Suprapubic skin (tissue), 4 donors: ENCODE measurements around the gene CYP2W1. TPM values are rescaled to one million over a fixed set of nuclear protein-coding genes. Genes with fewer than 3 reads are reported as not detected.
A peak's percentile ranks its signal among the peaks of the same experiment; 100 is the strongest.

Experiments
- DNase-seq, 2 donors: peaks; one replicate each; pipeline ENCODE4 v3.0.0-alpha.2; 2019; ENCODE audit warnings: low spot score in 2 of 2
- H3K27ac ChIP-seq: fragments of 200-600 bp; sonication (generic); one replicate; pipeline ENCODE4 v1.5.1; 2019
- H3K27me3 ChIP-seq: fragments of 200-600 bp; sonication (generic); one replicate; pipeline ENCODE4 v1.5.1; 2019
- H3K36me3 ChIP-seq: fragments of 200-600 bp; sonication (generic); one replicate; pipeline ENCODE4 v1.5.1; 2019
- H3K4me1 ChIP-seq: fragments of 200-600 bp; sonication (generic); one replicate; pipeline ENCODE4 v1.5.1; 2019
- H3K4me3 ChIP-seq: fragments of 200-600 bp; sonication (generic); one replicate; pipeline ENCODE4 v1.5.1; 2019; ENCODE audit warnings: mild to moderate bottlenecking
- H3K9me3 ChIP-seq: fragments of 200-600 bp; sonication (generic); one replicate; pipeline ENCODE4 v1.5.1; 2019
- CTCF ChIP-seq, 2 donors: fragments of 200-600 bp in 1 of 2; fragments of 450-650 bp in 1 of 2; sonication (generic) in 1 of 2; IDR thresholded peaks; one replicate each; pipeline ENCODE4 v1.5.1; 2016 to 2019; ENCODE audit warnings: antibody characterized with exemption in 2 of 2, mild to moderate bottlenecking in 1 of 2, moderate library complexity in 1 of 2
- EP300 ChIP-seq: sonication (generic); formaldehyde crosslinking; IDR thresholded peaks from one replicate; pipeline ENCODE4 v1.6.1; 2017; ENCODE audit warnings: antibody characterized with exemption
- POLR2A ChIP-seq, 2 donors: fragments of 450-650 bp; IDR thresholded peaks; one replicate each; pipeline ENCODE4 v1.6.1; 2017; ENCODE audit warnings: antibody characterized with exemption in 2 of 2, mild to moderate bottlenecking in 2 of 2, moderate library complexity in 2 of 2
- POLR2AphosphoS5 ChIP-seq, 3 donors: sonication (generic); formaldehyde crosslinking; IDR thresholded peaks; one replicate each; pipeline ENCODE4 v1.6.1; 2017; ENCODE audit warnings: antibody characterized with exemption in 3 of 3
- WGBS: methylation state at CpG from one replicate; pipeline ENCODE4 v1.1.5; 2018; 5-methylcytosine and 5-hydroxymethylcytosine counted together
- total RNA-seq, 4 donors: library from RNA; depleted of rRNA; stranded (reverse); fragments of >200 nt; gene quantifications; one replicate each; pipeline ENCODE4 v1.1.0, GENCODE V29; 2016

CYP2W1 gene
- total RNA-seq, 4 donors from 2014 or later, result 13.3 to 20.8 (median 15.4) TPM

DNA sequence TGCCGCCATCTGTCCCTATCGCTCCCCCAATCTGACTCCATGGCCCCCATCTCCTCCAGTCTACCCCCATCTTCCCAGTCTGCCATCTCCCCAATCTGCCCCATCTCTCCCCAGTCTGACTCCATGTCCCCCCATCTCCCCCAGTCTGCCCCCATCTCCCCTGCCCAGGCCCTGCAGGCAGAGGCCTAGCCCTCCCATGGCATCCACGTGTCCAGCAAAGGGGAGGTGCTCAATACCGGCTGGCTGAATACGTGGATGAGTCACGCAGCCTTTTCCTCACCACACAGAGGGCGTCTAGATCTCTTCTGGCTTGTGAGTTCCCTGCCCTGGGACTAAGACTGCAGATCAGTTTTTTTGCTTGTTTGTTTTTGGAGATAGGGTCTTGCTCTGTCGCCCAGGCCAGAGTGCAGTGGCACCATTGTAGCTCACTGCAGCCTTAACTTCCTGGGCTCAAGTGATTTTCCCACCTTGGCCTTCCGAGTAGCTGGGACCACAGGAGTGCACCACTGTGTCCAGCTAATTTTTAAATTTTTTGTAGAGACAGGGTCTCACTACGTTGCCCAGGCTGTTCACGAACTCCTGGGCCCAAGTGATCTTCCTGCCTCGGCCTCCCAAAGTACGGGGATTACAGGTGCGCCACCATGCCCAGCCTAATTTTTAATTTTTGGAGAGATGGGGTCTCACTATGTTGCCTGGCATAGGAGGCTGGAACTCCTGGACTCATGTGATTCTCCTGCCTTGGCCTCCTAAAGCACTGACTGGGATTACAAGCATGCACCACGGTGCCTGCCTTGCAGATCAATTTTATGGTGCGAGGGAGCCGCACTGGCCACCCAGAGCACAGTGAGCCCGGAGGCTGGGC is 46.0 kb downstream of the CYP2W1 start:
- H3K9me3 ChIP-seq, result no peaks in the 10 kb centered on the region
- H3K4me3 ChIP-seq, result peak overlapping the region; percentile 84
- peak overlapping the region; percentile 86 for H3K27ac ChIP-seq
- WGBS, result 34% methylated on average over 11 of the region's 18 CpGs
- peaks cover 8% of the 10 kb centered on the region for H3K36me3 ChIP-seq
- TF ChIP-seq POLR2A (IDR thresholded peaks at IDR 0.05) (no peak), EP300 (no peak), CTCF (IDR thresholded peaks at IDR 0.05) (no peak), POLR2AphosphoS5 (IDR thresholded peaks at IDR 0.05) (no peak)
- H3K4me1 ChIP-seq, result peaks cover 51% of the 10 kb centered on the region
- H3K27me3 ChIP-seq, result no peaks in the 10 kb centered on the region
- peak; percentile 87 to 88 for DNase-seq

DNA sequence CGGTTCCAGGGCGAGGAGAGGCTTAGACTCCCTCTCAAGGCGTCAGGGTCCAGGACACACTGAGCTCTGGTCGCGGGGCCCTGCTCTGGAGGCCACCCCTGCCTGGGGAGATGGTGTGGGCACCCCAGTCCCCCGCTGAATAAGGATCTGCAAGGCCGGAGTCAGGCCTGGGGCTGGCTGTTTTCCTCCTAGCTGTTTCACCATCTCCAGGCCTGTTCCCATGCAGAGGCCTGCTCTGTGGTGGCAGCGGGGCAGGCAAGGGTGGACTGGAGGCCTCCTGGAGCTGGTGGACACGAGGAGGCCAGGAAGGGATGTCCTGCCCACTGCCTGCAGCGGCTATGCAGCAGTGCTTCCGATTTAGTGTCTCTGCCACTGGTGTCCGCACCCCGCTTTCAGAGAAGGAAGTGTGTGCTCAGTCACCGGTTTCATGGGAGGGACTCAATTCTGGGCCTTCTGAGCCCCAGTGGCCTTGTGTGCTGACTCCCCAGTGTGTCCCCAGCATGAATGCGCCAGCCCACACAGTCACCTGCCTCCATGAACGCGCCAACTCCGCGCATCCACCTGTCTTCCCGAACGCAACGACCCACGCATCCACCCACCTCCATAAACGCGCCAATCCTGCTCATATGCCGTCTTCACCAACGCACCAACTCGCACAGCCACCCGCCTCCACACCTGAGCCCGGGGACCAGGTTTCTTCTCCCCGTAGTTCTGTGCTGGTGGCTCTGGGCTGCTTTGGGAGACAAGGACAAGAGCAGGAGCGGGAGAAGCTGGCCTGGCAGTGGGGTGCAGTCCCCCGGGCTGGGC is 46.9 kb downstream of the CYP2W1 start:
- peaks cover 50% of the 10 kb centered on the region for H3K4me1 ChIP-seq
- H3K9me3 ChIP-seq, result no peaks in the 10 kb centered on the region
- DNase-seq, result no peak
- peaks cover 8% of the 10 kb centered on the region for H3K36me3 ChIP-seq
- H3K27ac ChIP-seq, result peak overlapping the region; percentile 86
- TF ChIP-seq POLR2A (IDR thresholded peaks at IDR 0.05) (no peak), EP300 (no peak), POLR2AphosphoS5 (IDR thresholded peaks at IDR 0.05) (no peak), CTCF (IDR thresholded peaks at IDR 0.05) (no peak)
- no peaks in the 10 kb centered on the region for H3K27me3 ChIP-seq
- no peak overlapping the region for H3K4me3 ChIP-seq
- WGBS, result 84% methylated on average over 25 of the region's 33 CpGs

DNA sequence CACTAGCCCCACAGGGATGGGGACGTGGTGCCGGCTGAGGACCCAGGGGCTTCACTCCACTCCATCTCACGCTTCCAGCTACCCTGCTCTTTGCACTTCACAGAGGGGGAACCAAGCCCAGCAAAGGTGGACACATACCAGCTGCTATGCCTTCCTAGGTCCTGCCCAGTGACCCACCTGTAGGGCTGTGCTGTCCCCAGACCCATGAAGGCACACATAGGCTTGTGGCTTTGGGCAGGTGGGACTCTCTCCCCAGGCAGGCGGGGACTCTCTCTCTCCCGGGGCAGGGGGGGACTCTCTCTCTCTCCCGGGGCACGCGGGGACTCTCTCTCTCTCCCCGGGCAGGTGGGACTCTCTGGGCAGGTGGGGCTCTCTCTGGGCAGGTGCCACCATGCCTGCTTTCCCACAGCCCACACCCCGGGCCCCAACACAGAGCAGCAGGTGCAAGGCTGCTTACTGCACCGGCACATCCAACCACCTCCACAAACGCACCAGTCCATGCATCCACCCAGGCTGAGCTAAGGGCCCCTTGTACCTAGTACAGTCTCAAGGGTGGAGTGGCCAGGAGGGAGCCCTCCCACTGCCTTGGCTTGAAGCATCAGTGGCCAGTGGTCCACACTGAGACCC is 47.6 kb downstream of the CYP2W1 start:
- no peak for DNase-seq
- Histone ChIP-seq H3K4me3 (no peak overlapping the region), H3K27ac (no peak overlapping the region), H3K4me1 (peaks cover 43% of the 10 kb centered on the region), H3K27me3 (no peaks in the 10 kb centered on the region), H3K36me3 (peaks cover 3% of the 10 kb centered on the region), H3K9me3 (no peaks in the 10 kb centered on the region)
- no CpG with 5 or more reads among the region's 12 CpGs for WGBS
- TF ChIP-seq POLR2A (IDR thresholded peaks at IDR 0.05) (no peak), CTCF (IDR thresholded peaks at IDR 0.05) (no peak), POLR2AphosphoS5 (IDR thresholded peaks at IDR 0.05) (no peak), EP300 (no peak)

GRCh38 chr7:1031716-1032455 is 48.9 kb downstream of the CYP2W1 start:
- no peaks in the 10 kb centered on the region for H3K27me3 ChIP-seq
- H3K27ac ChIP-seq, result no peak overlapping the region
- H3K4me1 ChIP-seq, result peaks cover 30% of the 10 kb centered on the region
- no peaks in the 10 kb centered on the region for H3K9me3 ChIP-seq
- no peaks in the 10 kb centered on the region for H3K36me3 ChIP-seq
- 93% methylated on average over 27 of the region's 33 CpGs for WGBS
- TF ChIP-seq POLR2A (IDR thresholded peaks at IDR 0.05), result no peak
- no peak for TF ChIP-seq CTCF (IDR thresholded peaks at IDR 0.05)
- TF ChIP-seq EP300, result no peak
- no peak for TF ChIP-seq POLR2AphosphoS5 (IDR thresholded peaks at IDR 0.05)
- H3K4me3 ChIP-seq, result no peak overlapping the region
- no peak for DNase-seq
